ENCODE data around the gene SNRPB2.

DNA sequence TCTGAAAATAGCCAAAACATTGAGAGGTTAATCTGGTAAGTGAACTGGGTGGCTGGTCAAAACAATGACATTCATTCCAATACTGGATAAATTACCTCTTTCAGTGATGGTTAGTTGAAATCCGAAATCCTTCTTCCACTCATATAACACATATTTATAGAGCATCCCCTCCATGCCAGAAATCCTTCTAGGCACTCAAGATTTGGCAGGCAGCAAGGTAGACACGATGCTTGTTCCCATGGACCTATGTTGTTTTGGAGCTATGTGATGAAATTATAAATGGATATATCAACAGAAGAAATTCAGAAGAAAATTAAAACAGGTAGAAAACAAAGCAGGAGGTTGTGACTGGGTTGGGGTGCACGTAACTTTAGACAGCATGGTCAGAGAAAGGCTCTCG is 26.3 kb upstream of the SNRPB2 start:
- TF ChIP-seq, protein P1, sequence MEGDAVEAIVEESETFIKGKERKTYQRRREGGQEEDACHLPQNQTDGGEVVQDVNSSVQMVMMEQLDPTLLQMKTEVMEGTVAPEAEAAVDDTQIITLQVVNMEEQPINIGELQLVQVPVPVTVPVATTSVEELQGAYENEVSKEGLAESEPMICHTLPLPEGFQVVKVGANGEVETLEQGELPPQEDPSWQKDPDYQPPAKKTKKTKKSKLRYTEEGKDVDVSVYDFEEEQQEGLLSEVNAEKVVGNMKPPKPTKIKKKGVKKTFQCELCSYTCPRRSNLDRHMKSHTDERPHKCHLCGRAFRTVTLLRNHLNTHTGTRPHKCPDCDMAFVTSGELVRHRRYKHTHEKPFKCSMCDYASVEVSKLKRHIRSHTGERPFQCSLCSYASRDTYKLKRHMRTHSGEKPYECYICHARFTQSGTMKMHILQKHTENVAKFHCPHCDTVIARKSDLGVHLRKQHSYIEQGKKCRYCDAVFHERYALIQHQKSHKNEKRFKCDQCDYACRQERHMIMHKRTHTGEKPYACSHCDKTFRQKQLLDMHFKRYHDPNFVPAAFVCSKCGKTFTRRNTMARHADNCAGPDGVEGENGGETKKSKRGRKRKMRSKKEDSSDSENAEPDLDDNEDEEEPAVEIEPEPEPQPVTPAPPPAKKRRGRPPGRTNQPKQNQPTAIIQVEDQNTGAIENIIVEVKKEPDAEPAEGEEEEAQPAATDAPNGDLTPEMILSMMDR (conservative IDR thresholded peaks at IDR 0.05): no peak
- no peak for TF ChIP-seq ZFX (IDR thresholded peaks at IDR 0.05)

Data from C4-2B (cell line).